Activated T-cell treated with anti-CD3 and anti-CD28 coated beads, Interleukin-2, amount 50 U/mL, for 24 hours (primary cell): ENCODE measurements around the gene CHN2.

ENCODE experiments used
- DNase-seq: peaks from one replicate; pipeline ENCODE4 v3.0.0-alpha.2; 2020
- H3K27ac Mint-ChIP-seq: 2 replicates; pipeline ENCODE4 v1.8.0; 2020; ENCODE audit warnings: mild to moderate bottlenecking, mixed read lengths
- H3K27me3 Mint-ChIP-seq: 2 replicates; pipeline ENCODE4 v1.8.0; 2020; ENCODE audit warnings: mixed read lengths
- H3K36me3 Mint-ChIP-seq: 2 replicates; pipeline ENCODE4 v1.8.0; 2020; ENCODE audit warnings: low read depth, mixed read lengths
- H3K4me1 Mint-ChIP-seq: 2 replicates; pipeline ENCODE4 v1.8.0; 2020; ENCODE audit warnings: low read depth, mixed read lengths
- H3K4me3 Mint-ChIP-seq: 2 replicates; pipeline ENCODE4 v1.8.0; 2020; ENCODE audit warnings: mild to moderate bottlenecking, moderate library complexity, mixed read lengths
- H3K9me3 Mint-ChIP-seq: 2 replicates; pipeline ENCODE4 v1.8.0; 2020; ENCODE audit warnings: mixed read lengths

The CHN2 gene

DNA sequence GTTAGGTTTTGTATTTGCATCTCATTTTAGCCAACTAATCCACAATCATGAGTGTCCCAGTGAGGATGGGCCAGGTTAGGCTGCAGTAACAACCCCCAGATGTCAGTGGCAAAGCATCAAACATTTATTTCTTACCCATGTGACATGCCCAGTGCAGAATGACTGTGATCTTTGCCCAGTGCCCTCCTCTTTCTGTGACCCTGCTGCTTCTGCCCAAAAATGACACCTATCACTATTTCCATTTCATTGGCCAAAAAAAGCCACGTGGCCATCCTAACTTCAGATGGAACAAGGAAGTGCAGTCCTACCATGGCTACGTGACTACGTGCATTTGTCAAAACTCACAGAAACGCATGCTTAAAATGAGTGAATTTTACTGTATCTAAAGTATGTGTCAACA lies 259.9 kb downstream of the CHN2 start:
- Mint-ChIP-seq H3K4me3 (no peak overlapping the region), H3K27ac (no peak overlapping the region), H3K27me3 (no peaks in the 10 kb centered on the region), H3K9me3 (no peaks in the 10 kb centered on the region), H3K36me3 (no peaks in the 10 kb centered on the region), H3K4me1 (no peaks in the 10 kb centered on the region)
- DNase-seq, result no peak

DNA sequence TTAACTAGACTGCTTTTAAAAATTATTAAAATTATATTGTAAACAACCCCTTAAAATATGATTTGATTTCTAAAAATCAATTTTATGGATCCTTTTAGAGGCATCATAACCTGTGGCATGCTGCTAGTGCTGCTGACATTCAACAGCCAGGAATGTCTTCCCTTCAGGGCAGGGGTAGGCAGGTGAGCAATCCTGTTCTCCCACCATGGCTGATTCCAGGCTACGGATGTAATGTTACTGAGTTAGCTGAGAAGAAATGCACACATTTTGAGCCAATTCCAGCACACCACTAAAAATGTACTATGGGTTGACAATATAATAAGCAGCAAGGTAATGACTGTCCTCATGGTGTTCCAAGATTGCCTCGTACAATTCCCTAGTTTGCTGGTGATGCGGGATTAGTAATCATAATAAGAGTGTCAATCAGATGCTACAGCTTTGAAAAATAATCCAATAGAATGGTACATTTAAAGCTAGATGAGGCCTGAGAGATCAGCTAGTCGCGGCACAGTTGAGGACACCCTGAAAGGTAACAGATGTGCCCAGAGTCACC lies 260.4 kb downstream of the CHN2 start:
- no peaks in the 10 kb centered on the region for H3K36me3 Mint-ChIP-seq
- H3K4me3 Mint-ChIP-seq, result no peak overlapping the region
- H3K27ac Mint-ChIP-seq, result no peak overlapping the region
- DNase-seq, result no peak
- H3K9me3 Mint-ChIP-seq, result no peaks in the 10 kb centered on the region
- H3K4me1 Mint-ChIP-seq, result no peaks in the 10 kb centered on the region
- H3K27me3 Mint-ChIP-seq, result no peaks in the 10 kb centered on the region

DNA sequence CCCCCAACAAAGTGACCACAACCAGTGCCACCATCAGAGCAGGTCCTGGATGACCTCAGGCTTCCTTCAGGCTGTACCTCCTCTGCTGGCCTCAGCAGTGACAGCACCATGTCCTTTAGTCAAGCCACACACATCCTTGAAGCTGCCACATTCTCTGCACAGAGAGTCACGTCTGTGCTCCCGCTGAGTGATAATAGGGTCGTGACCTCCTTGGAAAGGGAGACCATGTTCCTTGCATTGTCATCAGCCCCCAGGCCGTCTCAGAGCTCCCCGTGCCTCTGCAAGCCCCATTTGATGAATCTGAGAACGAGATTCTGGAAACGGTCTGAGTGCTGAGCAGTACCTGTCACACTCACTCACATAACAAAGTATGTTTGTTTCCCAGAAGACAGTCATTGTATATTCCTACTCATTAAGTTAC lies 262.6 kb downstream of the CHN2 start:
- no peak overlapping the region for H3K27ac Mint-ChIP-seq
- no peaks in the 10 kb centered on the region for H3K9me3 Mint-ChIP-seq
- H3K4me3 Mint-ChIP-seq, result no peak overlapping the region
- no peaks in the 10 kb centered on the region for H3K4me1 Mint-ChIP-seq
- no peak for DNase-seq
- no peaks in the 10 kb centered on the region for H3K27me3 Mint-ChIP-seq
- no peaks in the 10 kb centered on the region for H3K36me3 Mint-ChIP-seq

DNA sequence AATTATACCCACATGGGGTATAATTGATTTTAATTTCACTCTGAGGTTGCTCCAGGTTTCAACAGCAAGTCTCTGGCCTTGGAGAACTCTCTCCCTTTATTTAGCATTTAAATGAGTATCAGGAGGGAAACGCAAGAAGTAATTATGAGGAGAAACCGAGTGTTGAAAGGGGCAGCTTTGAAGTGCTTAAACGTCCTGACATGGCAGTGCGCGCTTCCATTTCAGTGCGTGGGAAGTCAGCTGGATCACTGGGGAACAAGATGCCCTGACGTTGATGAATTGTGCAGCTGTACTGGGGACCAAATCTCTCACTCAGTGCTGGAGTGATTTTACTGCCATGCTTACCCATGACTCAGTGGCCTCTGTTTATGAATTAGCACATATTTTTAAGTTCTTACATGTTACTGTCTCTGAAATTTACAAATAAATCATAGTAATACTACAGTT lies 263.0 kb downstream of the CHN2 start:
- Mint-ChIP-seq H3K9me3 (no peaks in the 10 kb centered on the region), H3K4me3 (no peak overlapping the region), H3K36me3 (no peaks in the 10 kb centered on the region), H3K27me3 (no peaks in the 10 kb centered on the region), H3K27ac (no peak overlapping the region), H3K4me1 (no peaks in the 10 kb centered on the region)
- no peak for DNase-seq

DNA sequence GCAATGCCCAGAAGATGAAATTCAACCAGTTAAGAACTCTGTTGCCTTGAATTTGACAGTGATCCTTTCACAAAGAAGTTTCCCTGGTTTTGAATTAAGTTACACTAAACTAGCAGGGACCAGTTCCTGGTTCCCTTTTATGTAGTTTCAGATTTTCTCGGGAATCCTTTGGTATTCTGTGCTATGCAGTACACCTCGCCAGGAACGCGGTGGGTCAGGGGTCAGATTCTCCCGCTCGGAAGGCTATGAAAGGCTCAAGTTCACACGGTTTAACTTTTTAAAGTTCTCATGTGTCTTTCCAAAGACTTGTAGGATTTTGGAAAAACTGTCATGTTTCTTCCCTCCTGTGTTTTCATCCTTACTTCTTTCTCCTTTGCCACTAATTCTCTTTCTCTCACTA lies 264.4 kb downstream of the CHN2 start:
- Mint-ChIP-seq H3K4me1 (no peaks in the 10 kb centered on the region), H3K9me3 (no peaks in the 10 kb centered on the region), H3K27ac (no peak overlapping the region), H3K4me3 (no peak overlapping the region), H3K27me3 (no peaks in the 10 kb centered on the region), H3K36me3 (no peaks in the 10 kb centered on the region)
- DNase-seq, result no peak

DNA sequence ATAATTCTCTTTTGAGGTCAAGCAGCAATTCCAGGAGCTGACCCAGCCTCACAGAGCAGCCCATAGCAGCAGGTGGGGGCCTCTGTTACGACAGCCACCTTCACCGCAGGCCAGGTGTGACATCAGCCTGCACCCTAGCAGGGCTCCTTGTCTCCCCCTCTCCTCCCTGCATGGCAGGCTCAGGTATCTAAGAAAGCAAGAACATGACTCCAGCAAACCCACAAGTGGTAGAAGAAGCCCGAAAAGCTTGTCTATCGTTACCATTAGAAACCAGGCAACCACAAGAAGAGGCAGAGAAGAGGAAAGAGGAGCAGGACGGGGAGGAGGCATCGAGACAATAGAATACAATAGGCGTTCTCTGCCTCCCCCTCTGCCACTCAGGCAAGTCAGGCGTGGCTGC lies 265.0 kb downstream of the CHN2 start:
- no peaks in the 10 kb centered on the region for H3K9me3 Mint-ChIP-seq
- no peaks in the 10 kb centered on the region for H3K4me1 Mint-ChIP-seq
- H3K27me3 Mint-ChIP-seq, result no peaks in the 10 kb centered on the region
- H3K27ac Mint-ChIP-seq, result no peak overlapping the region
- no peak overlapping the region for H3K4me3 Mint-ChIP-seq
- H3K36me3 Mint-ChIP-seq, result no peaks in the 10 kb centered on the region
- no peak for DNase-seq

DNA sequence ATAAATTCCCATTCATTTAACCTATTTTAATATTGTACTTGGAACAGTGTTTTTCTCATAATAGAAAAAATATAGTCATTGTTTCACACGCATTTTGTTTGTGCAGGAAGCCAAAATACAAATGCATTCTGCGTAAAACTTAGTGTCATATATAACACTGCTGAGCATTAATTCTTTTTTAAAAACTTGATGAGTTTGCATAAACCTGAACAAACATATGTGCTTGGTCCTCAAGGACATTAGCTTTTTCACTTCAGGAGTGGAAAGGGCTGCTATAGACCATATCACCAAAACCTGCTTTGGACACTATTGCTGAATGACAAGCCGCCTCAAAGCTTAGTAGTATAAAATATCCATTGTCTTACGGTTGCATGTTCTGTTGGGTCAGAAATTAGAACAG lies 267.4 kb downstream of the CHN2 start:
- Mint-ChIP-seq H3K27me3 (no peaks in the 10 kb centered on the region), H3K9me3 (no peaks in the 10 kb centered on the region), H3K4me3 (no peak overlapping the region), H3K27ac (no peak overlapping the region), H3K36me3 (no peaks in the 10 kb centered on the region), H3K4me1 (no peaks in the 10 kb centered on the region)
- DNase-seq, result no peak

DNA sequence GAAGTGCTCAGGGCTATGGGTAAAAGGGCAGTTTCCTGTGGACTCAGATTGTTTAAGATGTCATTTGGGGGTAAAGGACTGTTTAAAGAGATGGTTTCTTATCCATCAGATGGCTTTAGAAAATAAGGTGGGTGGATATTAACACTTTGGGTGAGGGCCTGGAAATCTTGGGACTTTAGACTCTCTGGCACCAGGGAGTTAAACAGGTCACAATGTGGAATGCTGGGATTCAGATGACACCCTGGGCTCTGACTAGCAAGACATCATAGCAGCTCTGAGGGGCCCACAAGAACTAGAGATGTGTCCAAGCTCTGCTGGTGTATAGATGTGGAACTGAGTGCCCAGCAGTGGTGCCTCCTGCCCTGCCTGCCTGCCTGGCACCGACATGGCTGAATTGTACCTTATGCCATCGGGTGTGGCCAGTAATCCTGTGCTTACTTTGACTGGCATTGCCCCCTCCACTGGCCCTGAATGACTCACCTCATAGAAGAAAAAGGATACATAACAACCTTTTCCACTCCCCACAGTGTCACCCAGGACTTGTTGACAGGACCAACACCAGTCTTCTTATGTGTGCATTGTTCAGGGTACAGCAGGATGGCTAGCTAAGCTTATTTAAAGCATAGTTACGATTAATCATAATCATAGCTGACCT lies 269.1 kb downstream of the CHN2 start:
- Mint-ChIP-seq H3K9me3 (no peaks in the 10 kb centered on the region), H3K36me3 (no peaks in the 10 kb centered on the region), H3K4me1 (no peaks in the 10 kb centered on the region), H3K27me3 (no peaks in the 10 kb centered on the region), H3K27ac (no peak overlapping the region), H3K4me3 (no peak overlapping the region)
- no peak for DNase-seq

DNA sequence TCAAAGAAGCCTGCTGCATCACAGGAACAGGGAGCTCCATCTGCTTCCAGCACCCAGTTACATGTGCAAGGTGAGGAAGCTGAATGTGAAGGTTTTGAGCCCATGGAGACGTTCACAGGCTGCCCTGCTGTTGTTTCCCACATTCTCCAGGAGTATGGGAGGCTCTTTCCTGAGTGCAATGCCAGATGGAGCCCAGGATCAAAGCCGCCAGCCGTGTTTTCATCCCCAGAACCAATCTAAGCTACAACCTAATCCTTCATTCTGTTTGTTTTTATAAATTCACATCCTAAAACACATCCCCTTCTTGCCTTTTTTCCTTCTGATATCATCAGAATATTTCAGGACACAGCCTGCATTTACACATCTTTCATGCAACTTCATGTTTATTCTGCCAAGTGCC lies 270.2 kb downstream of the CHN2 start:
- Mint-ChIP-seq H3K4me1 (no peaks in the 10 kb centered on the region), H3K27ac (no peak overlapping the region), H3K4me3 (no peak overlapping the region), H3K36me3 (no peaks in the 10 kb centered on the region), H3K27me3 (no peaks in the 10 kb centered on the region), H3K9me3 (no peaks in the 10 kb centered on the region)
- no peak for DNase-seq

DNA sequence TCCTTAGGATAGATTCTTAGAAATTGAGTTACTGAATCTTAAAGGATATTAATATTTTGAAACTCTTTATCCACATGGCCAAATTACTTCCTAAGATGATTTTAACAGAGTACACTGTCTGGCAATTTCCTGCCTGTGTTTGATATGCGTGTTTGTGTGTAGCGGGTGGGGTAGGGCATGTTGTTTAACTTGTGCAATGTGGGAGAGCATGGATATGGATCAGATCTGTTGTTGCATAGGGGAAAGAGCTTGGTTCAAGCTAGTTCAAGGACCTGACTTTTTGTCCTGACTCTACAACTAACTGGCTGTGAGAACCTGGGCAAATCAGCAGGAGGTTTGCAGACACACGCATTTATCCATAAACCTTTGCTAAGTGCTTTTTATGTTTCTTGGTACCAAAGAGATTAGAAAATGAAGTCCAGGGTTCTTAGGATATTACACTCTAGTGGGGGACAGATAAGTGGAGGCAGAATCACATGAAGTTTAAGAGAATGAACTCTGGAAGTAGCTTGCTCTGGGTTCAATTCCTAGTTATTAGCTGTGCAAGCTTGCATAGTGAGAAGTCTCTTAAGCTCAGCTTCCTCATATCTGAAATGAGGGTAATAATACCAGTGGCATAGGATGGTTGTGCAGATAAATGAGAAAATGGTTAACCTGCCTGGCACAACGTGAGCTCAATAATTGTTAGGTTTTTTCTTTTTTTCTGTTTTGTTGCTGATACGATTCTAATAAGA lies 272.8 kb downstream of the CHN2 start:
- no peaks in the 10 kb centered on the region for H3K27me3 Mint-ChIP-seq
- no peaks in the 10 kb centered on the region for H3K36me3 Mint-ChIP-seq
- H3K4me3 Mint-ChIP-seq, result no peak overlapping the region
- DNase-seq, result no peak
- H3K4me1 Mint-ChIP-seq, result no peaks in the 10 kb centered on the region
- no peaks in the 10 kb centered on the region for H3K9me3 Mint-ChIP-seq
- no peak overlapping the region for H3K27ac Mint-ChIP-seq

DNA sequence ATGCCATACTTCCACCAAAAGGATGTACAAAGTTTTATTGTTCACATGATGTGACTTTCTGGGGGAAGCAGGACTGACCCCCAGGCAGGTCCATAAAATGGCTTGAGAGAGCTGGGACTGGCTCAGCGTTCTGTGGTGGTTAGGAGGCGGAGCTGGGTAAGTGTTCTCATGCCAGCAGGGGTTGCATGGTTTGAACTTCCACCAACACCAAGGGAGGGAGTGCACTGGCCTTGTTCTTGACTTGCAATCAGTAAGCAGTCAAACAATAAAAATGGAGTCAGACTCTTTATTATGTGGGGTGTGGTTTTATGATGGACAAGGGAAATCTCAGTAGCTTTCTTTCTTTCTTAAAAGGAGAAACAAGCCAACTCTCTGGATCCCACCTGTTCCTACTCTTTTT lies 273.6 kb downstream of the CHN2 start:
- H3K27ac Mint-ChIP-seq, result no peak overlapping the region
- DNase-seq, result no peak
- no peaks in the 10 kb centered on the region for H3K9me3 Mint-ChIP-seq
- H3K4me3 Mint-ChIP-seq, result no peak overlapping the region
- H3K27me3 Mint-ChIP-seq, result no peaks in the 10 kb centered on the region
- H3K36me3 Mint-ChIP-seq, result no peaks in the 10 kb centered on the region
- no peaks in the 10 kb centered on the region for H3K4me1 Mint-ChIP-seq

DNA sequence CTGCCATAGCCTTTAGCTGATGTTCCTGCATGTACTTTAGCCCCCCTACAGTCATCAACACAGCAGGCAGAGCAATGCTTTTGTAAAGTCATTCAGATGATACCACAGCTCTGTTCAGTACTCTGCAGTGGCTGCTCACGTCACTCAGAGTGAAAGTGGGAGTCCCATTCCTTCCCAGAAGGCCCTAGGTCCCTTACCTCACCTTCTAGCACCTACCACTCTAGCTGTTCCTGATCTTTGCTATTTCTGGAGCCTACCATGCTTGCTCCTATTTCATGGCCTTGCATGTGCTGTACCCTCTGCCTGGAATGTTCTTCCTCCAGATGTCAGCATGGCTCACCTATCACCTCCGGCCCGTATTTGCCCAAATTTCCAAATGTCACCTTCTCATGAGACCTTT lies 274.7 kb downstream of the CHN2 start:
- Mint-ChIP-seq H3K27me3 (no peaks in the 10 kb centered on the region), H3K4me1 (no peaks in the 10 kb centered on the region), H3K9me3 (no peaks in the 10 kb centered on the region), H3K27ac (no peak overlapping the region), H3K4me3 (no peak overlapping the region), H3K36me3 (no peaks in the 10 kb centered on the region)
- no peak for DNase-seq

DNA sequence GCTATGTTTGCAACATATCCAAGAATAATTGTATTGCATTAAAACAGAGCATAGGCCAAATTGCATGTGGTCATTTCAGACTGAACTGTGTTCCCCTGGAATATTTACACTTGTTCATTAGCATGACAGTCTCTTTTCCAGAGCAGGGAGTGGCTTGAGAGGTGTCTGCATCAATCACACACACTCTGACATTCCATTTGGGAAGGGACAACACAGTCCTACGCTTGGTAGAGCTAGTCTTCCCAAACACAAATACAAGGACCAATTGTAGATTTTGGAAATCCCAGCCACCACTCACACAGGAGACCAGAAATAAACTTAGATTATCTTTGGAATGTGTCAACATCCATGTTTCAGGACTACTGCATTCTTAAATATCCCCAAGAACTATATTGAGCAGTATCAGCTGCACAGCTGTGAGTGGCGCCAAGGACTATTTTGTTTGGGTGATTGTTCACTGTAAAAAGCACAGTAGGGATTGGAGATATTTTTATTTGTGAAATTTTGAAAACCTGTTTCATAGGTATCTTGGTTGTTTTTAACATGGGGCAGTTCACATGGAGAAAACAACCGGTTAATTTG lies 275.5 kb downstream of the CHN2 start:
- no peaks in the 10 kb centered on the region for H3K4me1 Mint-ChIP-seq
- no peaks in the 10 kb centered on the region for H3K36me3 Mint-ChIP-seq
- no peaks in the 10 kb centered on the region for H3K9me3 Mint-ChIP-seq
- H3K4me3 Mint-ChIP-seq, result no peak overlapping the region
- no peaks in the 10 kb centered on the region for H3K27me3 Mint-ChIP-seq
- no peak overlapping the region for H3K27ac Mint-ChIP-seq
- DNase-seq, result no peak

DNA sequence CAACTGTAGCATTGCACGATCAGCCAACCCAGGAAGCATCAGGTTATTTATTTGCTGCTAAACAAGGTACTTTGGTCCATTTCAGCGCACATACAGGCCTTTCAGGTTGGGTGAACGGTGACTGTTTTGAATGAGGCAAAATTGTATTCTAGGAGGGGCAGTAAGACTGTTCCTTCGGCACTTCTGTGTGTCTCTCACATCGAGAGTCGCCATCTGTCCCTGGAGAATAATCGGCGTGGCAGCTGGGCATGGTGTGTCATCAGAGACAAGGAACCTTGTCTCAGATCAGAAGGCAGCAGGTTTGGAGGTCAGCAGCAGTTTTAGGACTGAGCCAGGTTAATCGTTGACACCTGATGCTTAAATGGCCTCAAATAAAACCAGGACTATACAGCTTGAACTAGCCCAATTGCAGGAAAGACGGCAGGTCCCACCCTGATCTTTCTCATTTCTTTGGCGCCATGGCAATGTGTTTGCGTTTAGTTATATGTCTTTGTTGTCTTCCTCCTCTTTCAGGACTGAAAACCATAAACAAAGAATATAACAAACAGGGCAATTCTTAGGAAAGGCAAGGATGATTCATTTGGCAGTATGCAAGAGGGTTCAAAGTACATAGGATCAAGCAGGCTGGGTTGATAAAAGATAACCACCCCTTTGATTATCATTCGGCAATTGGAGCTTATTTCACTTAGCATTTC lies 277.0 kb downstream of the CHN2 start:
- Mint-ChIP-seq H3K27ac (no peak overlapping the region), H3K36me3 (no peaks in the 10 kb centered on the region), H3K4me3 (no peak overlapping the region), H3K9me3 (no peaks in the 10 kb centered on the region), H3K27me3 (no peaks in the 10 kb centered on the region), H3K4me1 (no peaks in the 10 kb centered on the region)
- DNase-seq, result no peak

DNA sequence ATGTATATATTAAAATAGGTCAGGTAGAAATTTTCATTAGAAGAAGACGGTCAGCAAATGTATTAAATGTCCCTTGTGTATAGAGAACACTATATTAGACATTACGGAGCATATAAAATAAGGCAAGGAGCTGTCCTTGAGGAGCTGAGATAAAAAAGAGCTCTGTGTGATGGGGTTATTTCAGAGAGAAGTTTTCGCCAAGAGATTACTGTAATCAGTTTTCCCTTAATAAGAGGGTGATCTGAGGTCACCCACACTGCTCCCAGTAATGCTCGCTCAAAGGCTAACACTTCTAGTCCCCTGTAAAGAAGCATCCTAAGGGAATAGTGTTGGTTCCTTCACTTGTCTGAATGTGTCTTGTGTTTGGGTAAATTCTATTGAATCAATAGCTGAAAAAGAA lies 282.3 kb downstream of the CHN2 start:
- no peak overlapping the region for H3K4me3 Mint-ChIP-seq

More for the DNA sequence above, 282.3 kb downstream of the CHN2 start:
- H3K9me3 Mint-ChIP-seq, result no peaks in the 10 kb centered on the region
- no peak overlapping the region for H3K27ac Mint-ChIP-seq
- H3K36me3 Mint-ChIP-seq, result no peaks in the 10 kb centered on the region
- H3K4me1 Mint-ChIP-seq, result no peaks in the 10 kb centered on the region
- no peaks in the 10 kb centered on the region for H3K27me3 Mint-ChIP-seq
- DNase-seq, result no peak
